SU-DHL-6 (cell line): ENCODE results near the gene TNS3.

Experiments
- H2AFZ ChIP-seq: fragments of 200-600 bp; sonication (generic); 2 replicates; pipeline ENCODE4 v1.6.1; 2014; ENCODE audit warnings: low read depth, mild to moderate bottlenecking, moderate library complexity, mixed read lengths, antibody characterized with exemption, low read length; ENCODE audit not compliant: severe bottlenecking
- H3F3A ChIP-seq: fragments of 200-600 bp; shearing (Covaris generic); 2 replicates; pipeline ENCODE4 v1.6.0; 2016; ENCODE audit warnings: antibody characterized with exemption, mild to moderate bottlenecking; ENCODE audit not compliant: insufficient read depth
- H3K27ac ChIP-seq: fragments of 200-600 bp; sonication (generic); 2 replicates; pipeline ENCODE4 v1.5.1; 2016; ENCODE audit warnings: low read depth, mild to moderate bottlenecking, low read length, moderate library complexity, mixed read lengths
- H3K27me3 ChIP-seq: fragments of 200-600 bp; sonication (generic), shearing (Covaris generic); 2 replicates; pipeline ENCODE4 v1.6.0; 2014; ENCODE audit warnings: mild to moderate bottlenecking, low read length
- H3K36me3 ChIP-seq: fragments of 200-600 bp; sonication (generic); 2 replicates; pipeline ENCODE4 v1.6.1; 2014; ENCODE audit warnings: mild to moderate bottlenecking, low read length, mixed read lengths
- H3K4me2 ChIP-seq: fragments of 300-600, 200-600 bp; shearing (Covaris generic), sonication (generic); 2 replicates; pipeline ENCODE4 v1.6.0; 2014; ENCODE audit warnings: low read length, low read depth, mild to moderate bottlenecking; ENCODE audit not compliant: poor library complexity, severe bottlenecking
- H3K4me3 ChIP-seq: fragments of 200-600 bp; sonication (generic); 2 replicates; pipeline ENCODE4 v1.5.1; 2014; ENCODE audit warnings: antibody characterized with exemption, low read length, mild to moderate bottlenecking, mixed read lengths; ENCODE audit not compliant: insufficient read depth, poor library complexity, severe bottlenecking
- H3K79me2 ChIP-seq: fragments of 200-600 bp; sonication (generic); 2 replicates; pipeline ENCODE4 v1.6.1; 2014; ENCODE audit warnings: mild to moderate bottlenecking, low read length, moderate library complexity; ENCODE audit not compliant: insufficient read depth
- H3K9ac ChIP-seq: fragments of 200-600 bp; sonication (generic); 2 replicates; pipeline ENCODE4 v1.7.0; 2014; ENCODE audit warnings: mild to moderate bottlenecking, low read length
- H3K9me2 ChIP-seq: fragments of 200-600 bp; sonication (generic); replicated peaks from 2 replicates; pipeline ENCODE4 v1.6.1; 2014; ENCODE audit warnings: low read length; ENCODE audit not compliant: insufficient read depth
- H3K9me3 ChIP-seq: fragments of 200-600 bp; sonication (generic); 2 replicates; pipeline ENCODE4 v1.6.1; 2014; ENCODE audit warnings: low read length, mixed read lengths; ENCODE audit not compliant: insufficient read depth
- H4K20me1 ChIP-seq: fragments of 200-600 bp; sonication (generic); 2 replicates; pipeline ENCODE4 v1.6.1; 2014; ENCODE audit warnings: low read depth, mild to moderate bottlenecking, antibody characterized with exemption, low read length, moderate library complexity, mixed read lengths
- EZH2phosphoT487 ChIP-seq: fragments of 200-600 bp; sonication (generic), shearing (Covaris generic); conservative IDR thresholded peaks from 2 replicates; pipeline ENCODE4 v1.6.1; 2018; ENCODE audit warnings: mild to moderate bottlenecking, antibody characterized with exemption, low read length, moderate library complexity, mixed read lengths
- TF ChIP-seq, protein P1 (sequence below): fragments of 200-600 bp; sonication (generic); IDR thresholded peaks from one replicate; pipeline ENCODE4 v1.5.1; 2017; ENCODE audit warnings: antibody characterized with exemption, mild to moderate bottlenecking, low read length, moderate library complexity; ENCODE audit not compliant: insufficient read depth, poor library complexity, severe bottlenecking

Gene TNS3

DNA sequence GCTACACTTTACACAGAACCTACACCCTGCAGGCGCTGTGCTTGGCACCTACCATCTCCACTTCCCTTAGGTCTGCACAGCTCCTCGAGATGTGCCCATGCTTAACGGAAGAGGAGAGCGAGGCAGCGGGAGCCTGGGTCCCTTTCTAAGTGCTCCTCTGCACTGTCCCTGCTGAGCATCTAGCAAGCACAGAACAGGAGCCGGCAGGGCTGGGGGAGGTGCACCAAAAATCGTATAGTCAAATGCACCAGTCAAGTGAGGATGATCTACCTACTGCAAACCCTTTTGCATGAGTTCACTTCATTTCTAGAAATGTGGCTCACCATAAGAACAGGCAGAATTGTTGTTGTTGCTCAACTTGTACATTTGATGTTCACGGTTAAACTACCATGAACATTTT, 267.7 kb downstream of the TNS3 start:
- Histone ChIP-seq H3K9ac (no peak overlapping the region), H3F3A (no peaks in the 10 kb centered on the region), H2AFZ (no peak overlapping the region), H3K4me2 (no peak overlapping the region), H3K27me3 (no peaks in the 10 kb centered on the region), H3K9me2 (no peaks in the 10 kb centered on the region), H3K27ac (no peak overlapping the region), H3K4me3 (no peak overlapping the region), H4K20me1 (no peaks in the 10 kb centered on the region), H3K9me3 (no peaks in the 10 kb centered on the region), H3K36me3 (no peaks in the 10 kb centered on the region; the same call in 1 of the 2 replicates), H3K79me2 (no peaks in the 10 kb centered on the region)
- no peak for TF ChIP-seq EZH2phosphoT487
- TF ChIP-seq, protein P1, sequence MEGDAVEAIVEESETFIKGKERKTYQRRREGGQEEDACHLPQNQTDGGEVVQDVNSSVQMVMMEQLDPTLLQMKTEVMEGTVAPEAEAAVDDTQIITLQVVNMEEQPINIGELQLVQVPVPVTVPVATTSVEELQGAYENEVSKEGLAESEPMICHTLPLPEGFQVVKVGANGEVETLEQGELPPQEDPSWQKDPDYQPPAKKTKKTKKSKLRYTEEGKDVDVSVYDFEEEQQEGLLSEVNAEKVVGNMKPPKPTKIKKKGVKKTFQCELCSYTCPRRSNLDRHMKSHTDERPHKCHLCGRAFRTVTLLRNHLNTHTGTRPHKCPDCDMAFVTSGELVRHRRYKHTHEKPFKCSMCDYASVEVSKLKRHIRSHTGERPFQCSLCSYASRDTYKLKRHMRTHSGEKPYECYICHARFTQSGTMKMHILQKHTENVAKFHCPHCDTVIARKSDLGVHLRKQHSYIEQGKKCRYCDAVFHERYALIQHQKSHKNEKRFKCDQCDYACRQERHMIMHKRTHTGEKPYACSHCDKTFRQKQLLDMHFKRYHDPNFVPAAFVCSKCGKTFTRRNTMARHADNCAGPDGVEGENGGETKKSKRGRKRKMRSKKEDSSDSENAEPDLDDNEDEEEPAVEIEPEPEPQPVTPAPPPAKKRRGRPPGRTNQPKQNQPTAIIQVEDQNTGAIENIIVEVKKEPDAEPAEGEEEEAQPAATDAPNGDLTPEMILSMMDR, result no peak

DNA sequence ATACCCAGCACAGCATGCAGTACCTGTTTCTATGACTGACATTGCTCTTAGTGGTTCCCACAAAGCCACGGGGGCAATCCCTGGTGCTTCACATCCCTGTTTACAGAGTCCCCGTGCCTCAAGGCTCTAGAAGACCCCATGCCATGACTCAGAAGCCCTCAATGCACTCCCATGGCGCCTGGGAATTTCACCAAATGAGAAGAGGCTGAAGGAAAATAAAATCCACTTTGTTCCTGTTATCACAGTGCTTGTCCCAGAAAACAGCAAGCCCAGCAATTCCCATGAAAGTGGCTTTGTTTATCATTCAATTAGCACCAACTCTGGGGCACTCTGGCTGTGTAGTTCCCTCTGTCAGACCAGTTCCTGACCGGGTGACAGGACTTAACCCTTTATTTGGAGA, 268.3 kb downstream of the TNS3 start:
- no peak overlapping the region for H3K27ac ChIP-seq
- H3K9ac ChIP-seq, result no peak overlapping the region
- no peaks in the 10 kb centered on the region for H3K79me2 ChIP-seq
- H3K27me3 ChIP-seq, result no peaks in the 10 kb centered on the region
- H2AFZ ChIP-seq, result no peak overlapping the region
- no peaks in the 10 kb centered on the region for H3K9me3 ChIP-seq
- H3F3A ChIP-seq, result no peaks in the 10 kb centered on the region
- H3K36me3 ChIP-seq, result no peaks in the 10 kb centered on the region; the same call in 1 of the 2 replicates
- TF ChIP-seq, protein P1, result no peak
- no peak for TF ChIP-seq EZH2phosphoT487
- H3K4me2 ChIP-seq, result no peak overlapping the region
- H4K20me1 ChIP-seq, result no peaks in the 10 kb centered on the region
- no peak overlapping the region for H3K4me3 ChIP-seq
- H3K9me2 ChIP-seq, result no peaks in the 10 kb centered on the region

- H2AFZ ChIP-seq, result no peak overlapping the region
- no peaks in the 10 kb centered on the region for H3K79me2 ChIP-seq
- H3K36me3 ChIP-seq, result no peaks in the 10 kb centered on the region; the same call in 1 of the 2 replicates
- H3F3A ChIP-seq, result no peaks in the 10 kb centered on the region
- no peaks in the 10 kb centered on the region for H4K20me1 ChIP-seq
- no peaks in the 10 kb centered on the region for H3K27me3 ChIP-seq
- no peak overlapping the region for H3K4me3 ChIP-seq
- no peak overlapping the region for H3K27ac ChIP-seq
- no peaks in the 10 kb centered on the region for H3K9me3 ChIP-seq
- TF ChIP-seq EZH2phosphoT487, result no peak
- TF ChIP-seq, protein P1, result no peak
- no peak overlapping the region for H3K4me2 ChIP-seq
- no peaks in the 10 kb centered on the region for H3K9me2 ChIP-seq
- no peak overlapping the region for H3K9ac ChIP-seq
Observed at GRCh38 chr7:47311891-47312290, 270.0 kb downstream of the TNS3 start.

GRCh38 chr7:47310020-47310419, 271.9 kb downstream of the TNS3 start:
- Histone ChIP-seq H3K9me2 (no peaks in the 10 kb centered on the region), H3K4me3 (no peak overlapping the region), H3K79me2 (no peaks in the 10 kb centered on the region), H3K9ac (no peak overlapping the region), H3K4me2 (no peak overlapping the region), H3K36me3 (no peaks in the 10 kb centered on the region; the same call in 1 of the 2 replicates), H2AFZ (no peak overlapping the region), H3K9me3 (no peaks in the 10 kb centered on the region), H3F3A (no peaks in the 10 kb centered on the region), H3K27ac (no peak overlapping the region), H4K20me1 (no peaks in the 10 kb centered on the region), H3K27me3 (no peaks in the 10 kb centered on the region)
- TF ChIP-seq, protein P1, result no peak
- no peak for TF ChIP-seq EZH2phosphoT487
